CD4-positive, alpha-beta T cell treated with Interleukin-15 for 4 hours (primary cell): ENCODE data around the gene ANKRD30A.
"Not testable (repeated sequence)": the region's sequence is repeated elsewhere in the genome, so short reads cannot be mapped to it uniquely, and the experiment has no call there.

Experiments used
- DNase-seq: peaks from one replicate; pipeline ENCODE4 v3.0.0-alpha.2; 2020; ENCODE audit warnings: low spot score

Gene ANKRD30A

DNA sequence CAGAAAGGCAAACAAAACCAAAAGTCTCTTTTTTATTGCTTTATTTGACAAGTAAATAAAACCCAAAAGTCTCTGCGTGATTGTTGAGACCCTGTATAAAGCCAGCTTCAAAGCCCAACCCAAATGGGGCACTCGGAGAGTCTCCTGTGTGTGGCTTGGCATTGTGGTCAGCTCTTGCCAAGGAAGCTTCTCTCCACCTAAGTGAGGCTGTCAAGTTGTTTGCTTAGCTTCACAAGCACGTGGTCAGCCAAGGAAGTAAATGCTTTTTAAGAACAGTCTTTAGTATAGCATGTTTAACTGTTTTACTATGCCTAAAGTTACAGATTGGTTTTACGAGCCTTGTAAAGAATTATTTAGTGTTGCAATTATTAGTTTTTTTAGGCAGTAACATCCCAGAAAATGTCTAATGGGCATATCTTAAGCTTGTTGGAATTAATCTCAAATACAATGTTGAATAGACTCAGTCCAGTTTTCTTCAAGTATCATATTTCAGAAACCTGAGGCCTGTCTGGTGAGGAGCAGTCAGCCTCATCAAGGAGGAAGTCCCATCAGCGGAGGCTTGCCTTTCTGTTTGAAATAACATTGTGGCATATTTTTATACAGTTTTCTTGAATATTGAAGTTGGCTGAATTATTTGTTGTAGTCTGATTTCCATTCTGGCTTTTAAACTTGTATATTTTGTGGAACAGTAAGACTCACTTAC lies 144.3 kb downstream of the ANKRD30A start:
- DNase-seq = no peak

DNA sequence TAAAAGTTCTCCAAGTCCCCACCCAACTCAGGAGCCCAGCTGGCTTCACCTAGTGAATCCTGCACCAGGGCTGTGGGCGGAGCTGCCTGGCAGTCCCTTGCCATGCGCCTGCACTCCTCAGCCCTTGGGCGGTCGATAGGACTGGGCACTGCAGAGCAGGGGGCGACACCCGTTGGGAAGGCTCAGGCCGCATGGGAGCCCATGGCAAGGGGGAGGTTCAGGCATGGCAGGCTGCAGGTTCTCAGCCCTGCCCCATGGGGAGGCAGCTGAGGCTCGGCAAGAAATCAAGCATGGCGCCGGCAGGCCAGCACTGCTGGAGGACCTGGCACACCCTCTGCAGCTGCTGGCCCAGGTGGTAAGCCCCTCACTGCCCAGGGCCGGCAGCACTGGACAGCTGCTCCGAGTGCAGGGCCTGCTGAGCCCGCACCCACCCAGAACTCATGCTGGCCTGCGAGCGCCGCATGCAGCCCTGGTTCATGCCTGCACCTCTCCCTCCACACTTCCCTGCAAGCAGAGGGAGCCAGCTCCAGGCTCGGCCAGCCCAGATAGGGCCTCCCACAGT lies 149.9 kb downstream of the ANKRD30A start:
- DNase-seq = no peak

DNA sequence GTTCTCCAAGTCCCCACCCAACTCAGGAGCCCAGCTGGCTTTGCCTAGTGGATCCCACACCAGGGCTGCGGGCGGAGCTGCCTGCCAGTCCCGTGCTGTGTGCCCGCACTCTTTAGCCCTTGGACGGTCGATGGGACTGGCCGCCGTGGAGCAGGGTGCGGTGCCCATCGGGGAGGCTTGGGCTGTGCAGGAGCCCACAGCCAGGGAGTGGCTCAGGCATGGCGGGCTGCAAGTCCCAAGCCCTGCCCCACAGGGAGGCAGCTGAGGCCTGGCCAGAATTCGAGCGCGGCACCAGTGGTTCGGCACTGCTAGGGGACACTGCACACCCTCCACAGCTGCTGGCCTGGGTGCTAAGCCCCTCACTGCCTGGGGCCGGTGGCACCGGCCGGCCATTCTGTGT lies 159.7 kb downstream of the ANKRD30A start:
- DNase-seq = no peak

DNA sequence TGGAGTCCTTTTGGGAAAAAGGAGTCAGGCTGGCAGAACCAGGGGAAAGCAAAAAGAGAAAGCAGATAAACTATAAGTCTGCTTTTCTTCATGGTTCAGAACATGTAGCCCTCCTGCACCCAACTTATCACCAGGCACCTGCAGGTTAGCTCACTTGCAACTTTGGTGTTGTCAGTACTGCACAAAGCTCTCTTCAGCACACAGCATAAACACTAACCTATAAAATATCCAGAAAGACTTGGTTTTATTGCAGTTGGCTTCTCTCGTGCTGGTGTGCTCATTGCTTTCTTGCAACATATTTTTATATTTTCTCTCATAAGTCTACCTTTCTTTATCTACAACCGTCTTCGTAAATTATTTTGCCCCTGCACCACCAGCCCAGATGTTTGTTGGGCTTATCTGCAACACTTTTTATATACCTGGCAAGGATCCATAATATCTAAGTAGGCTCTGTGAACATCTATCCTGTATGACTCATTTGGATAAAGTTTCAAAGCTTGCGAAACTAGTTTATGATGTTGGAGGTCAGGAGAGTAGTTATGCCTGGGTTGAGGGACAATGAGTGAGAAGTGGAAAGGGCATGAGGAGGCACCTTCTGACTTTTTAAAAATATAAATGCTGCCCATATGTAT lies 164.6 kb downstream of the ANKRD30A start:
- no peak for DNase-seq

DNA sequence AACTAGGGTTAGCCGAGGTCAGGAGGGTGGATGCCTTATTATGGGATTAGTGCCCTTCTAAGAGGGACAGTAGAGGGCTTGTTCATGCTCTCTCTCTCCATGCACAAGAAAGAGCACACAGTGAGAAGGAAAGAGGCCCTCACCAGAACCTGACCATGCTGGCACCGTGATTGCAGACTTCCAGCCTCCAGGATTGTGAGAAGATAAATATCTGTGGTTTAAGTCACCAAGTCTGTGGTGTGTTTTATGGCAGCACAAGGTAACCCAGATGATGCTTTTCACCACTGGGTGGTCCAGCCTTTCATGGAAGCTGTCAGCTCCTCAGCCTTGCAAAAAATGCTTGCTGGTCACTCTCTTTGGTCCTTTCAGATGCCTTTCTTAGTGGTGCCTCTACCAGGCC lies 175.9 kb downstream of the ANKRD30A start:
- no peak for DNase-seq

DNA sequence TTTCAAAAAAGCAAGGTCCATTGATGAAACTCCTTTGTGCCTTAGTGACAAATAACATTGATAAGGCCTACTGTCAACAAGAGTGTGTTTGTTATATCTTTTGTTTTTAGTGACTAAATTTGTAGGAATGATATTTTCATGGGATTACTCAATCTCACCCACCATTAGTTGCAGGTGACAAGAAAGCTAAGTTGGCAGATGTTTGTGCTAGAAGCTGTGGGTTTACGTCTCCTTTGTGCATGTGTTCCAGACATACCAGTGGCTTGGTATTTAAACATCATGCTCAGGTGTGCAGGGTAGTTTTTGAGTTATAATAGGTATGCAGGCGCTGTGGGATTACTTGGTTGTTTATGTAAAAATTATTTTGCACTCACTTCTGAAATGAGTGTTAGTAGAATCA lies 178.6 kb downstream of the ANKRD30A start:
- no peak for DNase-seq

DNA sequence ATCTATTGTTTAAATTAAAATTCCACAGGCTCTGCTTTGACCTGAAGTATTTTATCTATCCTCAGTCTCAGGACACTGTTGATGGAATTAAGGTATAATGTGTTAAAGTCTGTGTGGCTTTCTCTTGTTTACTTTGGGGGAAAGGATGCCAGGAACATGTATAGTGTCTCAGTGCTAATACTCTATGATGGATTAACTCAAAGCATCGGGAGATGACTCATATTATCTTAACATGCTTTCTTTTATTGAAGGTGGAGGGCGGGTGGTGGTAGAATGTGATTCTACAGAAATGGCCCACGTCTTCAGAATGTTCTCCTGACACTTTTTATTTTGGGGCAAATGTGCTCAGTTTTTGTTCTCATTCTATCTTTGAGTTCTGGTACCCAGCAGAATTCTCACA lies 189.0 kb downstream of the ANKRD30A start:
- DNase-seq = no peak

DNA sequence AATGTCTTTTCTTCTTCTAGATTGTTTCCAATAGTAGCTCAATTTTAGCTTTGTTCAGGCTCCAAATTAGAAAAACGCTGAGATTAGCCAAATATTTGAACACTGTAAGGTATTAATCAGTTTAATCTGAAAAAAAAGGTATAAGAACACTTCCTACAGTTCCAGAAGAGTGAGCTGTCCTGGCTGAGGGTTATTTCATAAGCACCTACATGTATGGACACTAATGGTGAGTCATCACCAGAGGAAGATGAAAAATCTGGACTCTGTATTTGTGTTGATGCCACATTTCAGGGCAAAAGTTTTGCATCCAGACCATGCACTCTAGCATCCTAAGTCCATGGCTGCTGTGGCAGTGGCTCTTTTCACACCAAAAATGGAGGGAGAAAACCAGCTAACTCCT lies 189.5 kb downstream of the ANKRD30A start:
- no peak for DNase-seq

DNA sequence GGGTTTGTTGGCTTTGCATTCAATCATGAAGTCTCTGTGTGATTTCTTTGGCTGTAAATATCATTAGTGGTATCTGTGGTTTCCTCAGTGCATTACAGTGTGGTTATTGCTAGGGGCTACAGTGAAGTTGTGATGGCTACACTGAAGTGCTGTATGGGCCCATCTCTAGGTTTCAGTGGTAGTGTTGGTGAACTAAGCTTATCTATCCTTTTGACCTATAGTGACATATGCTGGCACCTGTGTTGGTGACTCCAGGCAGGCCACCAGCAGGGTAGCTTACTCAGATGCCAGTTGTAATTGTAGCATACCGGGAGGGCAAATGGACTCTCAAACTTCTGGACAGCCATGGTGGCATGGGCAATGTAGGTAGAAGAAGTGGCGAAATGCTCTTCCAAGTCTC lies 219.0 kb downstream of the ANKRD30A start:
- DNase-seq = no peak

DNA sequence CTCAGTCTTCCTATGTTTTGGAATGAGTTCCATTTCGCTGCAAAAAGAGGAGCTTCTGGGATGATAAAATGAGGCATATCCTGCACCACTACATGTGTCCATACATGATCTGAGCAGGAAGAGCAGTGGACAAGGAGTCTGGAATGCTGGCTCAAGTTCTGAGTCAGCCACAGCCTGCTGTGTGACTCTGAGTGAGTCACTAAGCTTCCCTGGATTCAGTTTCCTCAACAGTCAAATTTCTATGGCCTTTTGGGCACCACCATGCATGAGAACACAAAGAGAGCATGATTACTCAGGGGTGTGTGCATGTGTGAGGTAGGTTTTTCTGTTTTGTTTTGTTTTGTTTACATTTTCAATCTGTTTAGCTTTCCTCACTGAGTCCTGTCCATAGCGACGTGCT lies 254.6 kb downstream of the ANKRD30A start:
- DNase-seq = no peak

DNA sequence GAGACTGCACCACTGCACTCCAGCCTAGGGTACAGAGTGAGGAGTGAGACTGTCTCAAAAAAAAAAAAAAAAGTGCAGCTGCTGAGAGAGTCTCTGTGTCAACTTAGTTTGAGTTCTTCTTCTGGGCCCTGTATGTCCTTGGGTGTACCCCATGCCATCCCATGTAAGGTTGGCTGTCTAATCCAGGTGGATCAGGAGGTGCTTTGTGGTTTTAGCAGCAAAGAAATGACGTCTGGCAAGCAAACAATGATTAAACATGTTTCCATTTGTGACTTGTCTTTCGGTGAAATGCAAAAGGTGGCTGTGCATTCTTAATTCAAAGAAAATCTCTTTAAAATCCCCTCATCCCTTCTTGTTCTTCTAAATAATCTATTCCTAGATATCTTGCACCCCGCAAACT lies 255.9 kb downstream of the ANKRD30A start:
- no peak for DNase-seq

DNA sequence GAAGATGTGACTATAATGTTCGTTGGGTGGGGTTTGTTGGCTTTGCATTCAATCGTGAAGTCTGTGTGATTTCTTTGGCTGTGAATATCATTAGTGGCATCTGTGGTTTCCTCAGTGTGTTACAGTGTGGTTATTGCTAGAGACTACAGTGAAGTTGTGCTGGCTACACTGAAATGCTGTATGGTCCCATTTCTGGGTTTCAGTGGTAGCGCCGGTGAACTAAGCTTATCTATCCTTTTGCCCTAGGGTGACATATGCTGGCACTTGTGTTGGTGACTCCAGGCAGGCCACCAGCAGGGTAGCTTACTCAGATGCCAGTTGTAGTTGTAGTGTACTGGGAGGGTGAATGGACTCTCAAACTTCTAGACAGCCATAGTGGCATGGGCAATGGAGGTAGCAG lies 259.5 kb downstream of the ANKRD30A start:
- DNase-seq = no peak

DNA sequence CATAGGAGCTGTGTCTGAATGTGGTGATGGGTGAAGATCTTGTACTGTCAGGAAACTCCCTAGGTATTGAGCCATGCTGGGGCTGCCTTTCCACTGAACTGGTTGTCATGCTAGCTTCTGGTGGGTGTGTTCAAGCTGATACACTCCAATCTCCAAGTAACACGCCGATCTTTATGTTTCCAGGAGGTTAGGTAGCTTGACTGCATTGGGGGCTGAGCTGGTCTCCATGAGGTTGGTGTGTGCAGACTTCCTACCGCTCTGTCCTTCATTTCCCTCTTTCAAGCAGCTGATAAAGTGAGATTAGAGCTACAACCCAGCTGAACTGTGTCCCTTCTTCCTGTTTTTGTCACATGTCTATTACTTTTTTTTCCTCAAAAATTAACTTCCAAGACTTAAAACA lies 265.5 kb downstream of the ANKRD30A start:
- no peak for DNase-seq

DNA sequence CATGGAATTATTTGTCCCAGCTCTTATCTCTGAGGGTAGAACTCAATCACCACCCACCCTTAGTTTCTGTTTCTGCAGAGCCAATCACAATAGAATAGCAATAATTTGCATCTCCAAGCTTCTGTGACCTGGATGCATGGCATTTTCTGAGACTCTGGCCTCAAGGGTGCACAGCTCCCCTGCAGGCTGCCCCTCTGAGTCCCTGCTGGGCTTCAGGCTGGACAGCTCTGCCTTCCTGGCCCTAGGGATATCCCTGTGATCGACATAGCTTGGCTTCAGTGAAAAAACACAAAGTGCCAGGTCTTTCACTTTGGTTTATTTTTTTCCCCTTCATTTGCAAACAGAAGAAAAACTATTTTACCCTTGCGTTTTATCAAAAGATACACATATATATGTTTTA lies 275.4 kb downstream of the ANKRD30A start:
- DNase-seq = not testable (repeated sequence)

DNA sequence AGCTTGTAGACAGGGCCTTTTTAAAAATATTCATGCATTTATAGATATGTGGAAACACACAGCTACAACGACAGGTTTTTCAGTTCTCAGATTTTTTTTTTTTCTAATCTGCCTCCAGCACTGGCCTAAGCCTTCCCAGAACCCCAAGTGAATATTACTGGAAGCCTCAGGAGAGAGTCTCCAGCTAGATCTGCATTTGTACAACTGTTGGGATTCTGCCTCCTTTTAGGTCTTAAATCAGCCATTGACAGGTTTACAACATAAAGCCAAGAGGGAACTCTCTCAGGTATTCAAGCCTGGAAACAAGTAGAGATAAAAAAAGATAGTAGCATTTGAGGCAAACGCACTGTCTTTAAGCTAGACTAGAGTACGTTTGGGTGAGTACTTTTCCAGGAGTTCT lies 275.8 kb downstream of the ANKRD30A start:
- DNase-seq = no peak

DNA sequence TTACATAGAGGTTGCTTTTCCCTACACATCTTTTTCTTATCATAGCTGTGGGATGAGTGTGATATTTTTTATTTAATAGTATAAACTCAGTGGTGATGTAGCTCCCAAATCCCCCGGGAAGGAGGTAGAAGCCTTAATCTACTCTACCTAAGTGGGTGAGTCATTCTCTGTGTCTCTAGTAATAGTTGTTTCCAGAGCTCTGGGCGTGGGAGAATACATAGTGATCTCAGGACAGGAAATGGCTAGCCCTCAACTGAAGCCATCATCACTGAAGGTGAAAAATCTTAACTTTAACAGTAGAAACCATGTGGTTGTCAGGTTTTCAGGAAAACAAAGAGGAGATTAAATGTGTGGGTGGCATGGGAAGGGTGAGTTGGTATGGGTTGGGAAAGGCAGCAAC lies 278.4 kb downstream of the ANKRD30A start:
- no peak for DNase-seq
